GM10266 (cell line): ENCODE data around the gene POLA1.

Experiments used
- DNase-seq: peaks from one replicate; pipeline ENCODE4 v3.0.0; 2012; ENCODE audit errors: extremely low spot score
- CTCF ChIP-seq: IDR thresholded peaks from 2 replicates; pipeline ENCODE4 v1.5.1; 2012; ENCODE audit warnings: mild to moderate bottlenecking, low read depth; ENCODE audit not compliant: control insufficient read depth, insufficient read depth; ENCODE audit errors: missing control alignments

Gene POLA1

DNA sequence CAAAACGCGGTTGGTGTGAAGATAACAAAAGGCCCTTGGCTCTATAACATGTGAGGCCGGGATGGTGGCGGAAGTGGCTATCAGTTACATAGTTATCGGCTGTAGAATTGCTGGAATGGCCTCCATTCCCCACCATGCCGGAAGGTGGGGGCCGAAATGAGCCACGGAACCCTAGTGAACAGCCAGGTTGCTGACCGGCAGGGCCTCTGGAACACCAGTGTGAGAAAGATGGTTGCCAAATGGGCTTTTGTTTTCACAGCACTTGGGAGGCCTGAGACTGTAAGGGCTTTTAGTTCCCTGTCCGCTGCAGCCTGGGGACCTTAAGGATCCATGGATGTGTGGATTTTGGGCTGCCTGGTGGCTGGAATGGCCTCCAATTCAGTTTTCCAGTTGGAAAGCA, 345.3 kb downstream of the POLA1 start:
- TF ChIP-seq CTCF, result no peak
- DNase-seq, result no peak

- no peak for TF ChIP-seq CTCF
- no peak for DNase-seq
Measured at GRCh38 chrX:25043192-25043591, 349.5 kb downstream of the POLA1 start.
